Inflammatory macrophage treated with lipopolysaccharide for 1 hour (primary cell): ENCODE data around the gene WNT5A.

ENCODE experiments used
- DNase-seq, 2 donors: peaks; one replicate each; pipeline ENCODE4 v3.0.0-alpha.2; 2020 to 2022

Gene WNT5A

DNA sequence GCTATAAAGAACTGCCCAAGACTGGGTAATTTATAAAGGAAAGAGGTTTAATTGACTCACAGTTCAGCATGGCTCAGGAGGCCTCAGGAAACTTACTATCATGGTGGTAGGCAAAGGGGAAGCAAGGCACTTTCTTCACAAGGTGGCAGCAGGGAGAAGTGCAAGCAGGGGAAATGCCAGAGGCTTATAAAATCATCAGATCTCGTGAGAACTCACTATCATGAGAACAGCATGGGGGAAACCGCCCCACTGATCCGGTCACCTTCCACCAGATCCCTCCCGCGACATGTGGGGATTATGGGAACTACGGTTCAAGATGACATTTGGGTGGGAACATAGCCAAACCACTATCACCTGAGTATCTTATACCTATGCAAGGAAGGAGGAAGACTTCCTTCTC lies 18.0 kb upstream of the WNT5A start:
- peak in 1 of 2 donors; percentile 25 for DNase-seq

DNA sequence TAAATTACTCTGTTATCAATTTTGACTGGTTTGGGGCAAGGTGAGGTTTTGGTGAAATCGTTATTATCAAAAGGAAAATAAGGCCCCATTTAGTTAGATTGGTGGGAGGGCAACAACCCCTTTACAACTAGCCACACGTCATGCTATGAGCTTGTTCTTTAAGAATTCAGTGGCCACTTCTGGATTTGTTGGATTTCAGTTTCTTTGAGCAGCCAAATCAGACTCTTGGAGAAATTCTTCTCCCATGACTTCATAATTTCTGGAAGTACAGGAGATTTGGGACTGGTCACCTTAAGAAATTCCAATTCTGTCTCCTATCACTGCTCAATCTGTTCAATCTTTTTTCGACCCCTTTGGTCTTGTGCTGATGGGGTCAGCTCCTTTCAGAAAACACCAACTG lies 14.8 kb upstream of the WNT5A start:
- DNase-seq, result no peak

GRCh38 chr3:55500555-55501330 lies 13.6 kb upstream of the WNT5A start:
- peak in 1 of 2 donors; percentile 23 for DNase-seq

DNA sequence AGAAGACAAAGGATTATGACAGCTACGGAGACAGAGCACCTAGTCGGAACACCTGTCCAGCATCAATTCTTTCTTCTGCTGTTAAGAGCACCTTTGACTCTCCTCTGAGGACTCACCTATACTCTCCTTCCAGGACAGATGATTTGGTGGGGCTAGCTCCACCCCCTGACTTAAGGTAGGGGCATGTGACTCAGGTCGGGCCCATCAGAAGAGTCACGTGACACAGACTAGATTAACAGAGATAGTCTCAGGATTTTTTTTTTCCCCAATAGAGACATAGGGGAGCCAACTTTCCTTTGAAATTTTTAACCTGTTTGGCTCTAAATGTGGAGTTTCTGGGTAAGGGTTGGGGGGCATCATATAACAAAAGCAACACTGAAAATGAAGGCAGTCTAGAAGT lies 11.4 kb upstream of the WNT5A start:
- DNase-seq, result no peak

- no peak for DNase-seq
Observed at GRCh38 chr3:55497250-55497649, 10.1 kb upstream of the WNT5A start.

DNA sequence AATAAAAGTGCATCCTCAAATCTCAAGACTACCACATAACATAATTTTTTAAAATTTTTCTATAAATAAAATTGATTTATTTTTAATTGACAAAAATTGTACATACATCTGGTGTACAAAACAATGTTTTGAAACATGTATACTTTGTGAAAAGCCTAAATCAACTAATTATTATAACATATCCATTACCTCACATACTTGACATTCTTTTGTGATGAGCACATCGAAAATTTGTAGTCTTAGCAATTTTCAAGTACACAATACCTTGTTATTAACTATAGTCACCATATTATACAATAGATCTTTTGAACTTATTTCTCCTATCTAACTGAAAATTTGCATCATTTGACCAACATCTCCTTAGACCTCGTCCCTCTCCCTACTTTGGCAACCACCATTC lies 7.9 kb upstream of the WNT5A start:
- no peak for DNase-seq

DNA sequence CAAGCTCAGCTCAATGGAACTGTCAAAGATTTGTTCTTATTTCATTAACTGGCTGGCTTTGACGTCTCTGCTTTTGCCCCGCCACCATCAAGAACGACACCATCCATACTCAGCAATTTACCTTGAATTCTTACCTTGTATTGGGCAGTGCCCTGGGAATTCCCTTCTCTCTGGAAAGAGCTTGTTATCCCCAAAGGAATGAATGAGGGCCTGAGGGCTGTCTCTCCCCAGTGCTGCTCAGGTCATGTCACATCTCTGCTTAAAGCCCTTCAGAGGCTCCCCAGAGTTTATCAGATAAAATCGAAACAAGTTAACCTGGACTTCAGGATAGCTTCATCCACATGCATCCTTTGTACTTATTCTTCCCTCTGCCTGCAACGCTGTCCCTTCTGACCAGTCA lies 5.9 kb upstream of the WNT5A start:
- no peak for DNase-seq

GRCh38 chr3:55491296-55491816 lies 4.2 kb upstream of the WNT5A start:
- DNase-seq, result no peak

GRCh38 chr3:55490276-55490913 lies 3.3 kb upstream of the WNT5A start:
- DNase-seq, result no peak

DNA sequence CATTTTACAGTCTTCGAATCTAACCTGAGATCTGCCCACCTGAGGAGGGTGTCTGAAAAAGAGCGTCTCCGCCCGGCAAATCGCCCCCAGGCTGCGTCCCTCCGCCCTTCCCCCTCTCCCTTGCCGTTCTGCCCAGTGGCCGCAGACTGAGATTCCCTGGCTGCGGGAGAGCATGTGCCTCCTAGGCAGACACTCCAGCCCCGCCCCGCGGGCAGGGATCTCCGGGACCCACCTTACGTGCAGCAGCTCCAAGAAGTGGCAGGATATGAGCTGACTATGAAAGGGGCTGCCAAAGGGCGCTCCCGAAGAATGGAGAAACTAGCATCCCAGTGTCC lies 2.7 kb upstream of the WNT5A start:
- DNase-seq, result no peak

- DNase-seq, result peak in 1 of 2 donors; percentile 45
Observed at GRCh38 chr3:55488398-55489055, 1.4 kb upstream of the WNT5A start.

DNA sequence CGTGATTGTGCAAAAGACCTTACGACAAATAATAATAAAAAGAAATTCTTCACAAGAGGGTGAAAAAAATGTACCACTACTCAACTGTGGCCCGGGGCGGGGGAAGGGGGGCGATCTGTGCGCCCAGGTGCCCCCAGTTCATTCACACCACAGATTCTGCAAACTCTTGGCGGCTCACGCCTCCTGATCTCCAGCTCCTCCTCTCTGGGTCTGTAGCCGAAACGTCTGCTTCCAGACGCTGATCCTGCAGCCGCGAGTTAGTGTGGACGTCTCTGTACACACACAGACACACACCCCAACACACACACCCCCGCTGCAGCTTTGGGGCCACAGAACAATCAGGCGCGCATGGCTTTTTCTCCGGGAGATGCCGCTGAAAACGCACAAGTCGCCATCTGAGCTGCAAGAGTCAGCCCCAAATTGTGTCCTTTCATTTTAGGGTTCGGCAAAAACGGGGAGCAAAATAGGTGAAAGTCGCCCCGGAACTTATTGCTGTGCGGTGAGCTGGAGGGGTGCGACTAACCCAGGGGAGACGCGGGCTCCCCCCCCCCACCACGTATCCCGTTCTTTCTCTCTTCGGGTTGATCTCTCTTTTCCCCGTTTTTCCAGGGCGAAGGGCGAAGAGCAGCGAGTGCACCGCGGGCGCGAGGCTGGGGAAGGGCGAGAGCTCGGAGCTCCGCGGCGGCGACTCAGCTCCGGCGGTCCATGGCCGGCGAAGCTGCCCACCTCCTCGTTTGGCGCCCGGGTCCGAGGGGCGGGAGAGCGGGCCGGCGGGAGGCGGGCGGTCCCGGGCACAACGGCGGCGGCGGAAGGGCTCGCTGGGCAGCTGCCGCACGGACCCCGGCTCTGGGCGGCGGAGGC lies 505 bp upstream of the WNT5A start:
- peak in 1 of 2 donors; percentile 32 for DNase-seq

GRCh38 chr3:55486101-55486856 lies 827 bp downstream of the WNT5A start:
- DNase-seq, result no peak

DNA sequence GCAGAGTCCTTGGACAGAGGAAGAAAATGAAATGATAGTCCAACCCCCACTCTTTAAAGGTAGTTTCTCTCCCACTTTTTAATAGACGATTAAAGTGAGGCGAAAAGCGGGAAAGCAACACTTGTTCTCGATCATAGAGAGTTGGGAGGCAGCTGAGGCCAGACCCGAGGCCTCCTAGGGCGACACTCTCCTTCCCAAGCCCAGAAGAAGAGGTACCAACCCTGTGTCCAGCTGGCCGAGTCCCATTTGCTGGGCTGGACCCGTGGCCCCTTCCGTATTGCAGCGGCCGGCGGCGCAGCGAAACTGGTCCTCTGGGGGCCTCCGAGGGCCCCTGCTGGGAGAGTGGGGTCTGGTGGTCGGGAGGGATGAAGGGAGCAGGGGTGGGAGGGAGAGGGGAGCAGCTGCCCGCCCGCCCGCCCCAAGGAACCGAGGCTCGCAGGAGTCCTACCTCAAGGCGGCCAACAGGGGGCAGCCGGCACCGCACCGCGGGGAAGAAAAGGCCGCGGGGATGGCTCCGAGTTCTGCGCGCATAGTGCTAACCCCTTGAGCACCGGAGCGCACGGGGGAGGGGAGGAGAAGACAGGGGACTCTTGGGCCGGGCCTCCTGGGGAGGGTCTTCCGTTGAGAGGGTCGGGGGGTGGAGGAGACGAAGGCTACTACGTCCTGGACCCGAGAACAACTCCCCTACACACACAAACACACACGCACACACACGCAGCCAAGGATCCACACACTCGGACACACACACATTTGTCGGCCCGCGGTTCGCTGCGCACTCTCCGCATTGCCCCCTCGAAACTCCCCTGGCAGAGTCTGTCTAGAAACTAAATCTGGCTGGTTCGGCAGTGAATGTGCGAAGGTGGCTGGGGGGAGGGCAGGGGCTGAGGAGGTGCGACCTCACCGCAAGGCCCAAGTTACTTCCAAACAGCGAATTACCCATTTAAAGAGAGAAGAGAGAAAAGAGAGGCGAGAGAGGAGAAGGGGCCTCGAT lies 2.0 kb downstream of the WNT5A start:
- DNase-seq, result peak in 1 of 2 donors; percentile 73

GRCh38 chr3:55484191-55484689 lies 2.9 kb downstream of the WNT5A start:
- DNase-seq, result no peak

DNA sequence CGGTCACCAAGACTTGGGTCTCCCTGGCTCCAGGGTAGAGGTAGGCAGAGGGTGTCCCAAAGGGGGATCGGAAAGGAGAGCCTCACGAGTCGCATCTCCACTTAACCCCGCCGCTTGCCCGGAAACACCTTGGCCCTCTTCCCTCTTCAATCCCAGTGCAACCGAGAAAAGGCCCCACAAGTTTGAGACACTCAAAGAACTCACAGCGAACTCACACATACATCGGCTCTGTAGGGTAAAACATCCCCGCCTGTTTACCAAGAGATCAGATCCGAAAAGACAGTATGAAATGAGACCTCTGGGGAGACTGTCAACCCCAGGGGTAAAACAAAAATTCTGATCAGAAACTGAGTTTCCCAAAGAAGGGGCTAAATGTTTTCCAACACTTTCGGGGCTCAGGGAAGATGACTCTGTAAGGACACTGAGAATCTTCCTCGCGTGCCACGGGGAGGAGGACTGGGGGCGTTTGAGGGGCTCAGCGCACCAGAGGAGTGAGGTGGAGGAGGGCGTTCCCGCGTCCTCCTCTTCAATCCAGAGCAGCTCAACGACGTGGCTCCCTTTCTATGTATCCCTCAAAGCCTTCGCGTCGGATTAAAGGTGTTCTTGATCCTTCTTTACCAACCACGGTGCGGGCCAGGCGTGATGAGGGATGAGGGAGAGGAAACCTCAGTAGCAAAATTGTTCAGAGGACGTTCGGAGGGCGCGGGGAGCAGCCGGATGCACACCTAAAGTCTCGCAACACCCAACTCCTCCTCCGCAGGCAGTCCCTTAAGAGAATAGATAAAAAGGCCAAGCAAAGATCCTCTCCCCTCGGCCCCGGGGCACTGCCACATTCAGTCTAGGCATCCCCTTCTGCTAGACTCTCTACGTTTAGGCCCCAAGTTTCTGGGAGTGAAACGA lies 3.7 kb downstream of the WNT5A start:
- no peak for DNase-seq

DNA sequence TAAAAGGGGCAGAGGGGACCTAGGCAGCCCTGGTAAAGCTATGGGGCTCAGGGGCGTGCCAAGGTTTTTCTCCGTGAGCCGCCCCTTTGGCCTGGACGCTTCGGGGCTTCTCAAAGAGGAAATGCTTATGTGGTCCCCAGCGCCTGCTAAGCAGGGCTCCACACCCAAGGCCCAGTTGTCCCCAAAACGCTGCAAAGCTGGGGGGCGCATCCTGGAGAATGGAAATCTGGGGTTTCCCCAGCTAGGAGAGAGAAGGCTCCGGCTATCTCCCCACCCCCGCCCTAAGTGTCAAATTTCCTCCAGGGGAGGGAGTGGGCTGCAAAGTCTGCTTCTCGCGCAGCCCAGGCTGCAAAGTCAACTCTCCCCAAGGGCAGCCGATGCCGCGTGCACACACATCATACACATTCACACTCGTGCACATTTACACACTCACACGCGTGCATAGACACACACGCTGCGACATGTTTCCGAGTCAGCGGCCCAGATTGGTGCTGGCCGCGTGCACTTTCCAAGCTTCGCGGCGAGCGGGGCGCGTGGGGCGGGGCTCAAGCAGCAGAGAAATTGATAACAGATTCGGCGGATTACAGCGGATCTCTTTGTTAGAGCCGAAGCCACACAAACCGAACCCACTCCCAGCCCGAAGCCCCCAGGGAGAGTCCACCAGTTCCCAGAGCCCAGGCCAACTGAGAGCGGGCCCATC lies 4.5 kb downstream of the WNT5A start:
- no peak for DNase-seq

GRCh38 chr3:55481744-55482495 lies 5.2 kb downstream of the WNT5A start:
- DNase-seq, result no peak
